Measurements from ENCODE around the gene ASXL3.

ASXL3 gene

DNA sequence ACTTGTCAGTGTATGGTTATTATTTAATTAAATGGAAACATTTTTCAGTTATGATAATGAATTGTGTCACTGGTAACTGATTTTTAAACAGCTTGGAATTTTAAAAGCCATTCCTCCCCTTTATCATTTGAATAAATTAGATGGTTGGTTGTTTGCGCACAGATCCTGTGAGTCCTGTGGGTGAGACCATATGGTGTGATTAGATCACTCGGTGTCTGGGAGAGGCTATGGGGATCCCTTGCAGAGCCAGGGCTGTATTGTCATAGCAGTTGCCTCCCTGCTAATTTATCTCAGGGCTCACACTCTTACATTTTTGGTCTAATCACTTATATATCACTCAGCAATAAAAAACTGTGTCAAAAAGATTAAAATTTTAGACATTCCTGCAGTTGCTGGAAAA, 133.5 kb downstream of the ASXL3 start:
- TF ChIP-seq, protein P1, sequence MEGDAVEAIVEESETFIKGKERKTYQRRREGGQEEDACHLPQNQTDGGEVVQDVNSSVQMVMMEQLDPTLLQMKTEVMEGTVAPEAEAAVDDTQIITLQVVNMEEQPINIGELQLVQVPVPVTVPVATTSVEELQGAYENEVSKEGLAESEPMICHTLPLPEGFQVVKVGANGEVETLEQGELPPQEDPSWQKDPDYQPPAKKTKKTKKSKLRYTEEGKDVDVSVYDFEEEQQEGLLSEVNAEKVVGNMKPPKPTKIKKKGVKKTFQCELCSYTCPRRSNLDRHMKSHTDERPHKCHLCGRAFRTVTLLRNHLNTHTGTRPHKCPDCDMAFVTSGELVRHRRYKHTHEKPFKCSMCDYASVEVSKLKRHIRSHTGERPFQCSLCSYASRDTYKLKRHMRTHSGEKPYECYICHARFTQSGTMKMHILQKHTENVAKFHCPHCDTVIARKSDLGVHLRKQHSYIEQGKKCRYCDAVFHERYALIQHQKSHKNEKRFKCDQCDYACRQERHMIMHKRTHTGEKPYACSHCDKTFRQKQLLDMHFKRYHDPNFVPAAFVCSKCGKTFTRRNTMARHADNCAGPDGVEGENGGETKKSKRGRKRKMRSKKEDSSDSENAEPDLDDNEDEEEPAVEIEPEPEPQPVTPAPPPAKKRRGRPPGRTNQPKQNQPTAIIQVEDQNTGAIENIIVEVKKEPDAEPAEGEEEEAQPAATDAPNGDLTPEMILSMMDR (IDR thresholded peaks at IDR 0.05; ENCODE audit: insufficient read depth, low read length, poor library complexity, severe bottlenecking) = no peak
- no peak for TF ChIP-seq EZH2phosphoT487 (conservative IDR thresholded peaks at IDR 0.05; ENCODE audit: low read length)
- Histone ChIP-seq H4K20me1 (ENCODE audit: low read depth, low read length) (no peaks in the 10 kb centered on the region), H3K36me3 (ENCODE audit: low read length) (no peaks in the 10 kb centered on the region), H2AFZ (ENCODE audit: low read depth, low read length, severe bottlenecking) (no peak overlapping the region), H3K9ac (ENCODE audit: low read length) (no peak overlapping the region), H3K27me3 (ENCODE audit: low read length) (no peaks in the 10 kb centered on the region), H3K9me2 (replicated peaks; ENCODE audit: insufficient read depth, low read length) (no peaks in the 10 kb centered on the region), H3K27ac (ENCODE audit: low read depth, low read length) (no peak overlapping the region), H3F3A (ENCODE audit: insufficient read depth) (no peaks in the 10 kb centered on the region), H3K79me2 (ENCODE audit: insufficient read depth, low read length) (no peaks in the 10 kb centered on the region), H3K4me2 (ENCODE audit: low read depth, low read length, poor library complexity, severe bottlenecking) (no peak overlapping the region), H3K4me3 (ENCODE audit: insufficient read depth, low read length, poor library complexity, severe bottlenecking) (no peak overlapping the region), H3K9me3 (ENCODE audit: insufficient read depth, low read length) (no peaks in the 10 kb centered on the region)

DNA sequence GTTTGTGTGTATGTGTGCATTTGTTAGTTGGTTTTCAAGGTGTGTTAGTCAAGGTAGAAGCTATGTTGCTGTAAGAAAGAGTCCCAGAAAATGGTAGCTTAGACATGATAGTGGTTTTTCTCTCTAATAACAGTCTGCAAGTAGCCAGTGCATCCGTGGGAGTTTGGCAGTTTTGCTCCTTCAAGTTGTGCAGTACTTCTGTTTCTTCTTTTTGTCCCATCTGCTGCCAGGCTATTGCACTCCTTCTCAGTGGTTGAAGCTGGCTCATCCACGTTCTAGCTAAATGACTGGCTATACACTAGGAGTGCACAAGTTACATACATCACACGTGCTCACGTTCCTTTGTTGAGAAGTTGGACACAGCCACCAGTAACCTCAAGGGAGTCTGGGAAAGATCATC, 134.7 kb downstream of the ASXL3 start:
- H3K9me3 ChIP-seq (ENCODE audit: insufficient read depth, low read length) = no peaks in the 10 kb centered on the region
- no peaks in the 10 kb centered on the region for H3K27me3 ChIP-seq (ENCODE audit: low read length)
- no peak overlapping the region for H3K9ac ChIP-seq (ENCODE audit: low read length)
- no peak overlapping the region for H2AFZ ChIP-seq (ENCODE audit: low read depth, low read length, severe bottlenecking)
- no peak overlapping the region for H3K27ac ChIP-seq (ENCODE audit: low read depth, low read length)
- no peaks in the 10 kb centered on the region for H4K20me1 ChIP-seq (ENCODE audit: low read depth, low read length)
- H3K9me2 ChIP-seq (replicated peaks; ENCODE audit: insufficient read depth, low read length) = no peaks in the 10 kb centered on the region
- no peak overlapping the region for H3K4me3 ChIP-seq (ENCODE audit: insufficient read depth, low read length, poor library complexity, severe bottlenecking)
- no peak overlapping the region for H3K4me2 ChIP-seq (ENCODE audit: low read depth, low read length, poor library complexity, severe bottlenecking)
- H3K36me3 ChIP-seq (ENCODE audit: low read length) = no peaks in the 10 kb centered on the region
- no peaks in the 10 kb centered on the region for H3K79me2 ChIP-seq (ENCODE audit: insufficient read depth, low read length)
- TF ChIP-seq EZH2phosphoT487 (conservative IDR thresholded peaks at IDR 0.05; ENCODE audit: low read length) = no peak
- TF ChIP-seq, protein P1 (IDR thresholded peaks at IDR 0.05; ENCODE audit: insufficient read depth, low read length, poor library complexity, severe bottlenecking) = no peak
- H3F3A ChIP-seq (ENCODE audit: insufficient read depth) = no peaks in the 10 kb centered on the region

DNA sequence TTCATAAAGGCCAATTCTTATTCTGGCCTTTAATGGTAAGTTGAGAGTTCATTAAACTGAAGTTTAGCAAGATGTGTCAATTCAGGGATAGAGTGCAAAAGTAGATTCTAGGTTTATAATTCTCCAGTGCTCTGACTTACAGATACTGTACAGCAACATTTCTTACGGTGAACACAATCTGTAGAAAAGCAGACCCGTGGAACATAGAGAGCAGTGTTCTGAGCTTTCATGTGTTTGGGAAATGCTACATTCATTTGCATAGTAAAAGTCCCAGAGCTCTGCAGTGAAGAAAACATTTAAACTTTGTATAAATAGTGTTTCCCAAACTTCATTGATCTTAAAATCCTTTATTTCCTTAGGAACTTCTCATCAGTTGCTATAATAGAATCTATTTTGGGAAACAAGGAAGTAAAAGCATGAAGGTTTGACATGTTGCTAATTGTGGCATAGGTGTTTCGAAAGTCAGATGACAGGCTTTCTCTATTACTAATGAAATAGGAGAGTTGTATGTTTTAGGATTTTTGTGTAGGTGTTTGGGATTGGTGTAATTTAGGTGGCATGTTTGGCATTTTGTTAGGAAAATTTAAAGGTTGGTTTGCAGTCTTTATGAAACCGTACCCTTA, 138.2 kb downstream of the ASXL3 start:
- H3K9me2 ChIP-seq (replicated peaks; ENCODE audit: insufficient read depth, low read length) = no peaks in the 10 kb centered on the region
- H3K9ac ChIP-seq (ENCODE audit: low read length) = no peak overlapping the region
- no peaks in the 10 kb centered on the region for H3F3A ChIP-seq (ENCODE audit: insufficient read depth)
- H3K27ac ChIP-seq (ENCODE audit: low read depth, low read length) = no peak overlapping the region
- no peaks in the 10 kb centered on the region for H4K20me1 ChIP-seq (ENCODE audit: low read depth, low read length)
- no peaks in the 10 kb centered on the region for H3K36me3 ChIP-seq (ENCODE audit: low read length)
- no peaks in the 10 kb centered on the region for H3K9me3 ChIP-seq (ENCODE audit: insufficient read depth, low read length)
- no peaks in the 10 kb centered on the region for H3K79me2 ChIP-seq (ENCODE audit: insufficient read depth, low read length)
- TF ChIP-seq EZH2phosphoT487 (conservative IDR thresholded peaks at IDR 0.05; ENCODE audit: low read length) = no peak
- TF ChIP-seq, protein P1 (IDR thresholded peaks at IDR 0.05; ENCODE audit: insufficient read depth, low read length, poor library complexity, severe bottlenecking) = no peak
- no peak overlapping the region for H2AFZ ChIP-seq (ENCODE audit: low read depth, low read length, severe bottlenecking)
- H3K27me3 ChIP-seq (ENCODE audit: low read length) = no peaks in the 10 kb centered on the region
- H3K4me3 ChIP-seq (ENCODE audit: insufficient read depth, low read length, poor library complexity, severe bottlenecking) = no peak overlapping the region
- no peak overlapping the region for H3K4me2 ChIP-seq (ENCODE audit: low read depth, low read length, poor library complexity, severe bottlenecking)
